GM21360 (cell line): ENCODE results near the gene IQUB.
"Not testable (repeated sequence)": the region's sequence is repeated elsewhere in the genome, so short reads cannot be mapped to it uniquely, and the experiment has no call there.

Experiments used
- ATAC-seq: cut with Tn5 transposase; IDR thresholded peaks from one replicate; pipeline ENCODE4 v1.9.1; 2021; ENCODE audit warnings: mild to moderate bottlenecking, moderate library complexity; ENCODE audit not compliant: unreplicated experiment

Gene IQUB

GRCh38 chr7:123534383-123535260 is at the start of gene IQUB:
Gene IQUB, minus strand, starts transcription at chr7:123534595. Its CDS starts 22,255 bp downstream, at chr7:123512340.
- ATAC-seq = peak; percentile 85

- ATAC-seq = no peak
These were observed 49.4 kb upstream of the IQUB start for GRCh38 chr7:123583821-123584220.

DNA sequence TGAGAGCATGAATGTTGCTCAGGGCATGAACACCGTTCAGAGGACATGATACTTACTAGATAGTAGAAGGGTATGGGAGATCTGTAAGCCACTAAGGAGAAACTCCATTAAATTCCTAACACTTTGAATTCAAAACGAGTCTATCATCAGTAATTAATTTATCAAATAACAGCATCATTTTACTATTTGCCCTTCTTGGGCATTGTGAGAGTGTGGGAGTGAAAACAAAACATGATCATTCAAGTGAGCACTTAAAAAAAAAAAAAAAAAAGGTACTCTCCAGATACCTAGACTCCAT is 46.7 kb upstream of the IQUB start:
- no peak for ATAC-seq

GRCh38 chr7:123580406-123581161 is 46.2 kb upstream of the IQUB start:
- peak; percentile 85 for ATAC-seq

- ATAC-seq = no peak
These were observed 45.0 kb upstream of the IQUB start for GRCh38 chr7:123579416-123579815.

GRCh38 chr7:123573896-123574467 is 39.6 kb upstream of the IQUB start:
- ATAC-seq = no peak

DNA sequence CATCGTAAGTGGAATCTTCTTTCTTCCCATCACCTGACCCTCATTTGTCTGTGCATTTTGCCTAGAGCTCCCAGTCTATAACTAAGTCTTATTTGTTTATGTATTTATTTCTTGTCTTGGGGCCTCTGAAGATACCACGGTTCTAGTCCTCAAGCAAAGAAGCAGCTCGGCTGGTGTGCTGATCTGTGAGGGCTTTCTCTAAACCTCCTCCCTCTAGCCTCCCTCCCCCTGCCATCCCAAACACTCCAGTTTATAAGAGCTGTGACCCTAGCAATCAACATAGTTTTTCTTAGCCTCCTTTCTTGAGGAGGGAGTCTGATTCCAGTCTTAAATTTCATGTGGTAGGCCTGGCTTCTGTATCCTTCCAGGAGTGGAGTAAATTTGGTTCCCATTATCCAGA is 38.9 kb upstream of the IQUB start:
- ATAC-seq = no peak

- no peak for ATAC-seq
These were observed 37.3 kb upstream of the IQUB start for GRCh38 chr7:123571684-123572083.

- ATAC-seq = no peak
These were observed 36.8 kb upstream of the IQUB start for GRCh38 chr7:123571187-123571586.

DNA sequence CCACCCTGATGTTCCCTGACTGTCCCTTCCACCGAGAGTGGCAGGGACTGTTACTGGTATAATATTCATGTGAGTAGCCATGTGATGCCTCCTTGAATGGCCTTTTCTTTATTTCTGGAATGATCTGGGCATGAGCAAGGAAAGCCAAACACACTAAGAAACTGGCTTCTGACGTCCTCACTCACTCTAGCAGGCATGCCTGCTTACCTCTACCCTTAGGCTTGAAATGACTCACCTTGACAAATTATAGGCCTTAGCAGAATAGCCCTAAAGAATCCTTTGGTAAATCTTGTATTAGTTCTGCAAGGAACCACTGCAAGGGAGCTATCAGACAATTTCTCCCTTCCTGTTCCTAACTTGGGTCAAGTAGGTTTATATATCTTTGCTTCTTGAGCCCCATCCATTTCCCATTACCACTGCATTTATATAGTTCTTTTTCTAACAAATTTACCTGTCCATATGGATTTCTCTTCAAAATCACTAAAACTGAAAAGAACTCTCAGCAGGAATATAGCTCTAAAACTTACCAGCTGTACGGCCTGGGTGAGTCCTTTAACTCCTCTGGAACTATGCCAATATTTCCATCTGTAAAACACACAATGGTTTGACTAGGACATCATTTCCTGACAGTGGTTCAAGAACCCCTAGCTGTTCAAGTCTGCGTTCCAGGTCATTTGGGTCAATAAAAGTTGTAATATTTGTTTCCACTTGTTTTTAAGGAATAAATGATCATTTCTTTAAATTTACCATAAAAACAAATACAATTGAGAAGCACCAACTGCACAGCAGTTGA is 36.2 kb upstream of the IQUB start:
- ATAC-seq = no peak

- no peak for ATAC-seq
These were observed 35.1 kb upstream of the IQUB start for GRCh38 chr7:123569352-123570010.

GRCh38 chr7:123562121-123562520 is 27.7 kb upstream of the IQUB start:
- no peak for ATAC-seq

DNA sequence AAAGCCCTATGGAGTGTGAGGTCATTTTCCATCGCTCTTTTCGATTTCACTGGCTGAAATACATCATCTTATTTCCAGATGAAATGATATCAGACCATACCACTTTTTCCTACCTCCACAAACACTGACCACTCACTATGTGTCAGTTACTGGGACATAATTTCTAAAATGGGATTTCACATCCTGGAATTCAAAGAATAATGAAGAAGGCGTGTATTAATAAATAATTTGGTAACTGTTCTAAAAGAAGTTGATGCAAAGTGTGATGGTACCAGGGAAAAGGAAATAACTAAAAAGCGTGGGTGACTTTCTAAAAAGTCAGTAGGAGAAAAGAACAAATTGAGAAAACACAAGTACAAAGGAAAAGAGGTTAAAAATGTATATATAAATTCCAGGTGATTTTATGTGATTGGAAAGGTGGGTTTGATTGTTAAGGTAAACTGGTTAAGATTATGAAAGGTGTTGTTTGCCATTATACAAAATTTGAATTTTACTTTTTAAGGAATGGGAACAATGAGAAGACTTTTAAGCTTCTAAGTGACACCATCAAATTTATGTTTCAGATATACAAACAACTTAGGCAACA is 24.0 kb upstream of the IQUB start:
- no peak for ATAC-seq

GRCh38 chr7:123557398-123558288 is 23.2 kb upstream of the IQUB start, which contains the start of gene NDUFA5:
Gene NDUFA5, minus strand, starts transcription at chr7:123557818. Its CDS starts 23 bp downstream, at chr7:123557795.
- ATAC-seq = peak; percentile 98

GRCh38 chr7:123557016-123557397 is 22.6 kb upstream of the IQUB start:
- no peak for ATAC-seq

GRCh38 chr7:123555484-123555883 is 21.1 kb upstream of the IQUB start:
- ATAC-seq = no peak

DNA sequence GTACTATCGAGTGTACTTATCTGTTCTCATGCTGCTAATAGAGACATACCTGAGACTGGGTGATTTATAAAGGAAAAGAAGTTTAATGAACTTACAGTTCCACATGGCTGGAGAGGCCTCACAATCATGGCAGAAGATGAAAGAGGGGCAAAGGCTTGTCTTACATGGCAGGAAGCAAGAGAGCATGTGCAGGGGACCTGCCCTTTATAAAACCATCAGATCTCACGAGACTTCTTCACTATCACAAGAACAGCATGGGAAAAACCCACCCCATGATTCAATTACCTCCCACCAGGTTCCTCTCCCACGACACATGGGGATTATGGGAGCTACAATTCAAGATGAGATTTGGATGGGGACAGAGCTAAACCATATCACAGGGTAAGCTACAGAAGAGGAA is 18.8 kb upstream of the IQUB start:
- ATAC-seq = no peak

DNA sequence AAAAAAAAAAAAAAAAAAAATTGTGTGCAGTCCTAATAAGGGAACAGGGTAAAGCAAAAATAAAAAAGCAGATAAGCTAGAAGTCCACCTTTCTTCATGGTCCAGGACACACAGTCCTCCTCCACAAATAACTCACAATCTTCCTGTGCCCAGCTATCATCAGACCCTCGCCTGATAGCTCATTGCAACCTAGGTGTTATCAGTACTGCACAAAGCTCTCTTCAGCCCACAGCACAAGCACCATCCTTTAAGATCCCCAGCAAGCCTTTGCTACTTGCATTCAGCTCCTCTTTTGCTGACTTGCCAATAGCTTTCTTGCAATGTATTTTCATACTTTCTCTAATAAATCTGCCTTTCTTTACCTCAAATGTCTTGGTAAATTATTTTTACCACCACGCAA is 18.2 kb upstream of the IQUB start:
- ATAC-seq = no peak

- ATAC-seq = not testable (repeated sequence)
These were observed 17.7 kb upstream of the IQUB start for GRCh38 chr7:123552134-123552533.
